PFSK-1 (cell line): ENCODE data around the gene CCL24.

ENCODE experiments used
- FOXP2 ChIP-seq: optimal IDR thresholded peaks from 2 replicates; pipeline ENCODE3; 2011; ENCODE audit warnings: borderline replicate concordance, control low read depth, inconsistent platforms; ENCODE audit not compliant: insufficient read depth; ENCODE audit errors: extremely low read length, extremely low read depth
- POLR2AphosphoS5 ChIP-seq: IDR thresholded peaks from 2 replicates; pipeline ENCODE4 v1.6.1; 2012; ENCODE audit warnings: low read depth, mild to moderate bottlenecking, control low read depth, low read length, moderate library complexity
- REST ChIP-seq, 2 experiments: IDR thresholded peaks; 2 replicates each; pipeline versions ENCODE4 v1.6.1 to v1.8.0; 2011 to 2012; ENCODE audit warnings: low read depth in 2 of 2, low read length in 2 of 2, control low read depth in 1 of 2, inconsistent platforms in 1 of 2, mild to moderate bottlenecking in 1 of 2, moderate library complexity in 1 of 2; ENCODE audit not compliant: insufficient read depth in 1 of 2
- SIN3A ChIP-seq: IDR thresholded peaks from 2 replicates; pipeline ENCODE4 v1.6.1; 2012; ENCODE audit warnings: mild to moderate bottlenecking, low read length, moderate library complexity, borderline replicate concordance; ENCODE audit not compliant: insufficient read depth
- TAF1 ChIP-seq: IDR thresholded peaks from 2 replicates; pipeline ENCODE4 v1.6.1; 2012; ENCODE audit warnings: low read length, control low read depth, borderline replicate concordance; ENCODE audit not compliant: insufficient read depth

Gene CCL24

GRCh38 chr7:75840029-75840428 lies 26.4 kb upstream of the CCL24 start:
- TF ChIP-seq POLR2AphosphoS5 (no peak), FOXP2 (no peak), REST (IDR thresholded peaks at IDR 0.05; ENCODE audit: insufficient read depth in 1 of 2, low read depth in 2 of 2, low read length in 2 of 2) (no peak), SIN3A (no peak), TAF1 (no peak)

- TF ChIP-seq FOXP2 (no peak), REST (IDR thresholded peaks at IDR 0.05; ENCODE audit: insufficient read depth in 1 of 2, low read depth in 2 of 2, low read length in 2 of 2) (no peak), POLR2AphosphoS5 (no peak), TAF1 (no peak), SIN3A (no peak)
Measured at GRCh38 chr7:75836798-75837197, 23.2 kb upstream of the CCL24 start.

DNA sequence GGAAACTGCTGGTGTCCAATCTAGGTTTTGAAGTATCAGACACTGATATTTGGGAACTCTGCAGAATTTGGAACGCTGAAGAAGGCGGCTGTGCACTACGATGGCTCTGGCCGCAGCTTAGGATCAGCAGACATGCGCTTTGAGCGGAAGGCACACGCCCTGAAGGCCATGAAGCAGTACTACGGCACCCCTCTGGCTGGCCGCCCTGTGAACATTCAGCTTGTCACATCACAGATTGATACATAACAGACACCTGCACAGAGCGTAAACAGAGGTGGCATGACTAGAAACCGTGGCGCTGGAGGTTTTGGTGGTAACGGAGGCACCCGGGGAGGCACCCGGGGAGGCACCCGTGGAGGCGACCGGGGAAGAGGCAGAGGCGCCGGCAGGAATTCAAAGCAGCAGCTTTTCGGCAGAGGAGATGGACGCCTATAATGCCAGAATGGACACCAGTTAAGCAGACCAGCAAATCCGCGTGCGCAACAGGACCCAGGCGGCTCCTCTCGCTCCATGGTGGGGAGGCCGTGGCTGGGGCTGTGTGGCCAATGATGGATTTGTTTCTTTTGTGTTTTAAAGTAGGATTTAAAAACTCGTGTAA lies 22.2 kb upstream of the CCL24 start:
- TF ChIP-seq TAF1 (no peak), POLR2AphosphoS5 (no peak), REST (IDR thresholded peaks at IDR 0.05; ENCODE audit: insufficient read depth in 1 of 2, low read depth in 2 of 2, low read length in 2 of 2) (no peak), SIN3A (no peak), FOXP2 (no peak)

DNA sequence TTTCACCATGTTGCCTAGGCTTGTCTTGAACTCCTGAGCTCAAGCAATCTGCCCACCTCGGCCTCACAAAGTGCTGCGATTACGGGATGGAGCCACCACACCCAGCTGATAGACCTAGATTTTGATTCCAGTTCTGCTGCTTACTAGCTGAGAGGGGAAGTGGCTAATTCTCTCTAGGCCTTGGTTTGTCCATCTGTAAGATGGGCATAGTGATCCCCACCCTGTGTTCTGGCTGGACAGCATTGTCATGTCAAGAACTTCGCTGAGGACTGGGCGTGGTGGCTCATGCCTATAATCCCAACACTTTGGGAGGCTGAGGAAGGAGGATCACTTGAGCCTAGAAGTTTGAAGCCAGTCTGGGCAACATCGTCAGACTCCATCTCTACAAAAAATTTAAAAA lies 17.4 kb upstream of the CCL24 start:
- no peak for TF ChIP-seq POLR2AphosphoS5
- no peak for TF ChIP-seq TAF1
- TF ChIP-seq SIN3A = no peak
- TF ChIP-seq REST (IDR thresholded peaks at IDR 0.05; ENCODE audit: insufficient read depth in 1 of 2, low read depth in 2 of 2, low read length in 2 of 2) = no peak
- TF ChIP-seq FOXP2 = no peak
